Caco-2 (cell line): ENCODE results near the gene KCND3. TPM values are rescaled to one million over a fixed set of nuclear protein-coding genes. Genes with fewer than 3 reads are reported as not detected.

Experiments
- BruUV-seq: library from RNA; stranded (reverse); fragments of 400-500 nt; replicated peaks from 2 replicates; lab custom pipeline; 2021; lab: Mats Ljungman, UMichigan
- CTCF ChIA-PET: fragments of 300-600 bp; sonication (Branson Sonifier 250); formaldehyde crosslinking; loops from one replicate; lab custom pipeline; 2022; ENCODE audit warnings: antibody characterized with exemption; lab: Charles Lee
- POLR2A ChIA-PET: fragments of 300-600 bp; sonication (Branson Sonifier 250); formaldehyde crosslinking; loops from one replicate; lab custom pipeline; 2022; ENCODE audit warnings: antibody characterized with exemption; lab: Charles Lee
- DNase-seq, 2 experiments: peaks; one replicate each; pipeline versions ENCODE4 v3.0.0 to v3.0.0-alpha.2; 2020 to 2022
- H3K27me3 ChIP-seq: replicated peaks from 2 replicates; pipeline ENCODE4 v1.6.0; 2011; ENCODE audit warnings: low read length; ENCODE audit not compliant: control insufficient read depth, insufficient read depth
- H3K36me3 ChIP-seq: 2 replicates; pipeline ENCODE4 v1.5.1; 2011; ENCODE audit warnings: low read length; ENCODE audit not compliant: control insufficient read depth, insufficient read depth
- H3K4me1 ChIP-seq: fragments of 250-450 bp; sonication (Bioruptor Pico); 2 replicates; pipeline ENCODE4 v1.5.1; 2020; ENCODE audit warnings: mild to moderate bottlenecking
- H3K4me3 ChIP-seq: 2 replicates; pipeline ENCODE4 v1.5.1; 2011; ENCODE audit warnings: low read depth, mild to moderate bottlenecking, control low read depth, low read length
- H3K9me3 ChIP-seq: fragments of 250-450 bp; sonication (Bioruptor Pico); 2 replicates; pipeline ENCODE4 v1.5.1; 2020; ENCODE audit warnings: mild to moderate bottlenecking, moderate library complexity
- H3K27ac Mint-ChIP-seq: one replicate; pipeline ENCODE4 v1.8.0; 2022; ENCODE audit warnings: mixed read lengths; ENCODE audit not compliant: unreplicated experiment
- H3K27me3 Mint-ChIP-seq: one replicate; pipeline ENCODE4 v1.8.0; 2022; ENCODE audit warnings: mixed read lengths; ENCODE audit not compliant: insufficient read depth, unreplicated experiment
- H3K36me3 Mint-ChIP-seq: one replicate; pipeline ENCODE4 v1.8.0; 2022; ENCODE audit warnings: mild to moderate bottlenecking, mixed read lengths; ENCODE audit not compliant: insufficient read depth, unreplicated experiment
- H3K4me1 Mint-ChIP-seq: one replicate; pipeline ENCODE4 v1.8.0; 2022; ENCODE audit warnings: low read depth, mixed read lengths; ENCODE audit not compliant: unreplicated experiment
- H3K4me3 Mint-ChIP-seq: one replicate; pipeline ENCODE4 v1.8.0; 2022; ENCODE audit warnings: mild to moderate bottlenecking, moderate library complexity, mixed read lengths; ENCODE audit not compliant: unreplicated experiment
- H3K9me3 Mint-ChIP-seq: one replicate; pipeline ENCODE4 v1.8.0; 2022; ENCODE audit warnings: mixed read lengths; ENCODE audit not compliant: unreplicated experiment
- CTCF ChIP-seq, 2 experiments: fragments of 200-600 bp in 1 of 2; IDR thresholded peaks; 1 replicate in 1 of 2; 2 replicates in 1 of 2; pipeline versions ENCODE4 v1.5.1 to v1.8.0; 2011 to 2022; ENCODE audit warnings: antibody characterized with exemption in 1 of 2, control low read depth in 1 of 2, inconsistent platforms in 1 of 2, low read depth in 1 of 2, low read length in 1 of 2, mild to moderate bottlenecking in 1 of 2, moderate library complexity in 1 of 2; ENCODE audit not compliant: insufficient read depth in 1 of 2, severe bottlenecking in 1 of 2, unreplicated experiment in 1 of 2
- intact Hi-C: fragments of 100-400 bp; cut with micrococcal nuclease; formaldehyde crosslinking; loops from one replicate; pipeline ENCODE4 v1.10.0; 2022; ENCODE audit not compliant: unreplicated experiment
- total RNA-seq: library from RNA; stranded (reverse); gene quantifications from 2 replicates; pipeline ENCODE4 v1.2.3, GENCODE V29; 2022

KCND3 gene
- total RNA-seq, 1 experiment from 2014 or later, result 5.1 TPM

GRCh38 chr1:111733183-111733991, 256.1 kb downstream of the KCND3 start:
- CTCF ChIA-PET, result interaction anchor here (1.1 kb wide), 1 partner anchor 14 kb away, joined by 5 read pairs; no protein-coding TSS in a partner anchor
- Mint-ChIP-seq H3K9me3 (no peaks in the 10 kb centered on the region), H3K27ac (no peak overlapping the region), H3K27me3 (no peaks in the 10 kb centered on the region), H3K4me1 (peaks cover 18% of the 10 kb centered on the region), H3K36me3 (no peaks in the 10 kb centered on the region), H3K4me3 (no peak overlapping the region)
- no peaks in the 10 kb centered on the region for H3K36me3 ChIP-seq
- H3K27me3 ChIP-seq, result no peaks in the 10 kb centered on the region
- TF ChIP-seq CTCF (IDR thresholded peaks at IDR 0.05; ENCODE audit: insufficient read depth in 1 of 2, low read depth in 1 of 2, low read length in 1 of 2, severe bottlenecking in 1 of 2, unreplicated experiment in 1 of 2), result no peak
- intact Hi-C loops, result no loop called here
- POLR2A ChIA-PET, result no interaction called here
- H3K4me3 ChIP-seq, result no peak overlapping the region
- no TSS peak for BruUV-seq
- peaks cover 4% of the 10 kb centered on the region; the same call in 1 of the 2 replicates for H3K4me1 ChIP-seq
- DNase-seq, result peak in 1 of 2 experiments; percentile 25
- no peaks in the 10 kb centered on the region for H3K9me3 ChIP-seq

- DNase-seq, result no peak
- no peak overlapping the region for H3K27ac Mint-ChIP-seq
- intact Hi-C loops, result no loop called here
- H3K4me1 Mint-ChIP-seq, result peaks cover 12% of the 10 kb centered on the region
- CTCF ChIA-PET, result interaction anchor here (1.1 kb wide), 1 partner anchor 15 kb away, joined by 5 read pairs; no protein-coding TSS in a partner anchor
- no peaks in the 10 kb centered on the region for H3K27me3 Mint-ChIP-seq
- H3K36me3 Mint-ChIP-seq, result no peaks in the 10 kb centered on the region
- POLR2A ChIA-PET, result no interaction called here
- H3K9me3 Mint-ChIP-seq, result no peaks in the 10 kb centered on the region
- no peaks in the 10 kb centered on the region for H3K9me3 ChIP-seq
- H3K36me3 ChIP-seq, result no peaks in the 10 kb centered on the region
- no TSS peak for BruUV-seq
- H3K4me3 Mint-ChIP-seq, result no peak overlapping the region
- peaks cover under 1% of the 10 kb centered on the region; the same call in 1 of the 2 replicates for H3K4me1 ChIP-seq
- no peaks in the 10 kb centered on the region for H3K27me3 ChIP-seq
- H3K4me3 ChIP-seq, result no peak overlapping the region
- TF ChIP-seq CTCF (IDR thresholded peaks at IDR 0.05; ENCODE audit: insufficient read depth in 1 of 2, low read depth in 1 of 2, low read length in 1 of 2, severe bottlenecking in 1 of 2, unreplicated experiment in 1 of 2), result no peak
Measured at GRCh38 chr1:111732718-111733117, 256.8 kb downstream of the KCND3 start.

- no TSS peak for BruUV-seq
- Mint-ChIP-seq H3K4me3 (no peak overlapping the region), H3K27ac (no peak overlapping the region), H3K4me1 (peaks cover 8% of the 10 kb centered on the region), H3K9me3 (no peaks in the 10 kb centered on the region), H3K36me3 (no peaks in the 10 kb centered on the region), H3K27me3 (no peaks in the 10 kb centered on the region)
- DNase-seq, result no peak
- CTCF ChIA-PET, result interaction anchor here (1.1 kb wide), 1 partner anchor 15 kb away, joined by 5 read pairs; no protein-coding TSS in a partner anchor
- no peaks in the 10 kb centered on the region for H3K27me3 ChIP-seq
- POLR2A ChIA-PET, result no interaction called here
- no peak overlapping the region for H3K4me3 ChIP-seq
- no peaks in the 10 kb centered on the region; the same call in 1 of the 2 replicates for H3K4me1 ChIP-seq
- H3K36me3 ChIP-seq, result no peaks in the 10 kb centered on the region
- TF ChIP-seq CTCF (IDR thresholded peaks at IDR 0.05; ENCODE audit: insufficient read depth in 1 of 2, low read depth in 1 of 2, low read length in 1 of 2, severe bottlenecking in 1 of 2, unreplicated experiment in 1 of 2), result no peak
- H3K9me3 ChIP-seq, result no peaks in the 10 kb centered on the region
- intact Hi-C loops, result no loop called here
Measured at GRCh38 chr1:111731956-111732355, 257.5 kb downstream of the KCND3 start.
